ENCODE measurements around the gene MRPL43.

Gene MRPL43

DNA sequence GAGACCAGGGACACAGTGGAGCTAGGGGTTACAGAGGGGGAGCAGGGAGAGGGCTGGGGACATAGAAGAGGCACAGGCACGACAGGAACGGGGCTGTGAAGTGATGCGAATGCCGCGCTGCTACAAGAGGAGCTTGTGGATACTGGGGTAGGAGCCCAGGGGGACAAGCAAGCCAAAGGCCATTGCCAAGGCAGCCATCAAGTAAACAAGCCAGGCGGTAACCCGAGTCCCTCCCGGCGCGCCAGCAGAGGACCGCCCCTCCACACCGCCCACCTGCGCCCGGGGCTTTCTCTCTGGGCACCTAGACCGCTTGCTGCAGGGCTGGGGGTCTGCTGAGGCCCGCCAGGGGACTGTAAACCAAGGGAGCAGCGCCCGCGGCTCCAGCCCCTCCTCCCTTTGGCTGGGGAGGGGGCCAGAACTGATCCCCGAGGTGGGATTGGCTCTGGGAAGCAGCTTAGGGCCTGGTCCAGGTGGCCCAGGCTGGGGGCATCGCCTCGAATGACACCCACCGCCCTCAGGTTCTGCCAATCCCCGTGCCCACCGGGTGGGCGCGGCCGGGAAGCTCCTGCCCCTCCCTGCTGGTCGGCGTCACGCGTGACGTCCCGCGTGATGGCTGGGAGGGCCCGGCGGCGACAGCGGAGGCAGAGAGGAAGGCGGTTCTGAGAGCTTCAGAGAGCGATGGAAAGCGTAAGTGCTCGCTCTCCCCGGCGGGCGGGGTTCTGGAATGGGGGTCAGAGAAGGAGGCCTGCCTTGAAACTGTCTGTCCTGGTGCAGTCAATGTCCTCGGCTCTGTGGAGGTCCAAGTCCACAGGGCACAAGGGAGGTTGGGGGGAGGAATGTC, 44.7 kb upstream of the MRPL43 start:
- TF ChIP-seq, protein P1, sequence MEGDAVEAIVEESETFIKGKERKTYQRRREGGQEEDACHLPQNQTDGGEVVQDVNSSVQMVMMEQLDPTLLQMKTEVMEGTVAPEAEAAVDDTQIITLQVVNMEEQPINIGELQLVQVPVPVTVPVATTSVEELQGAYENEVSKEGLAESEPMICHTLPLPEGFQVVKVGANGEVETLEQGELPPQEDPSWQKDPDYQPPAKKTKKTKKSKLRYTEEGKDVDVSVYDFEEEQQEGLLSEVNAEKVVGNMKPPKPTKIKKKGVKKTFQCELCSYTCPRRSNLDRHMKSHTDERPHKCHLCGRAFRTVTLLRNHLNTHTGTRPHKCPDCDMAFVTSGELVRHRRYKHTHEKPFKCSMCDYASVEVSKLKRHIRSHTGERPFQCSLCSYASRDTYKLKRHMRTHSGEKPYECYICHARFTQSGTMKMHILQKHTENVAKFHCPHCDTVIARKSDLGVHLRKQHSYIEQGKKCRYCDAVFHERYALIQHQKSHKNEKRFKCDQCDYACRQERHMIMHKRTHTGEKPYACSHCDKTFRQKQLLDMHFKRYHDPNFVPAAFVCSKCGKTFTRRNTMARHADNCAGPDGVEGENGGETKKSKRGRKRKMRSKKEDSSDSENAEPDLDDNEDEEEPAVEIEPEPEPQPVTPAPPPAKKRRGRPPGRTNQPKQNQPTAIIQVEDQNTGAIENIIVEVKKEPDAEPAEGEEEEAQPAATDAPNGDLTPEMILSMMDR (IDR thresholded peaks at IDR 0.05; ENCODE audit: low read depth, low read length): no peak
- peak overlapping the region; percentile 95 for H3K4me3 ChIP-seq (ENCODE audit: low read depth, low read length)

DNA sequence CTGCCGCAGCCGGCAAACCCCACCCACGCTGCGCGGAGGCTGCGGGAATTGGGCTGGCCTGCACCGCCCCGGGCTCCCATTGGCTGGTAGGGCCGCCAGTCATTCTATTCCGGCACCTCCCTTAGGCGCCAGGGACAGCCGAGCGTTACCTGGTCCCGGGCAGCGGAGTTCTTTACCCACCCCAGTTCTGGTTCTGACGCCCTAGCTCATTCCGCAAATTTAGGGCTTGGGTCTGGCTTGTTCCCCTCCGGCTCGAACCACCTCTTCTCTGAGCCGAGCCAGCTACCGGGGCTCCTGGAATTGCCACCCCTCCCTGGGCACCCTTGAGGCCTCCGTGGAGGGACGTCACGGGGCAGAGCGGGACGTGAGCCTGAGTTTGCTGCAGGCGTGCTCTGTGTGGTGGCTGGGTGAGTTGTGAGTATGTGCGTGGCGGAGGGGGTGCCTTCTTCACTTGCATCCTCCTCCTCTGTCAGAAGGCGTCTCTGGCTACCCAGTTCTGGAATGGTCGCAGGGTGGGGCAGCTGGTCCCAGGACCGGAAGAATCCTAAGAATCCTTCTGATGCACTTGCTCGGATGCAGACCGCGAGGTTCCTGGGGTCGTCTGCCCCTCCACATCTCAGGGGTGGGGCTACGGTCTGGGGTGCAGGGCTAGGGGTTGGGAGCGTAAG, 44.0 kb upstream of the MRPL43 start, which contains the start of the genes PDZD7 and SFXN3:
PDZD7 (minus strand) TSS at position 2 of the 668 bp plus-strand sequence. CDS start 910 bp downstream, outside the sequence.
SFXN3 (plus strand) TSS at position 107 of the 668 bp plus-strand sequence. CDS start 3,461 bp downstream, outside the sequence.
- H3K4me3 ChIP-seq (ENCODE audit: low read depth, low read length): peak within 1 kb of the TSS; percentile 95
- TF ChIP-seq, protein P1 (IDR thresholded peaks at IDR 0.05; ENCODE audit: low read depth, low read length): no peak

DNA sequence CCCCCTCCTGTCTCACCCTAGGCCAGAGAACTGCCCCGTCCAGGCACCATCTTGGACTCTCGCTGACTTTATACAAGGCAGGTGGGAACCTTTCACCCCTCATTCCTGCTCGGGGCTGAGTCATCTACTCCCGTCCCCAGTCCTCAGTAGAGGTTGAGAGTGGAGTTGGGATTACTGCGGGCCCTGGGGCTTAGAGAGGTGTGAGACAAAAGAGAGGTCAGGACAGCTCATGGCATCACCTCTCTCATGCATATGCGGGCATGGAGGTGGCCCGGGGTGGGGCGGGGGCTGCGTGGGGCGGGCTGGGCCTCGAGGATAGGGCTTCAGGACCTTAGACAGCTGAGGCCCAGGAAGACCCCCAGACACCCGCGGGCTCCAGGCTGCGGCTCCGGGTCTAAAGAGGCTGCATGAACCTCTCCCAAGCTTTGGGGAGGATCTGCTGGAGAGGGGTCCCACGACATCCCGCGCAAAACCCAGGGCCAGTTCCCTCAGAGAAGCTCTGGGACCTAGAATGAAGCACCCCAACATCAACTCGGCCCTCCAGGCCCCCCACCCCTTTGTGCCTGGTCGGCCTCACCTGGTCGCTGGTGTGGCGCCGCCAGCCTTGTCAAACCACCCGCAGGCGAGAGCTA, 43.3 kb upstream of the MRPL43 start:
- peak overlapping the region; percentile 95 for H3K4me3 ChIP-seq (ENCODE audit: low read depth, low read length)

DNA sequence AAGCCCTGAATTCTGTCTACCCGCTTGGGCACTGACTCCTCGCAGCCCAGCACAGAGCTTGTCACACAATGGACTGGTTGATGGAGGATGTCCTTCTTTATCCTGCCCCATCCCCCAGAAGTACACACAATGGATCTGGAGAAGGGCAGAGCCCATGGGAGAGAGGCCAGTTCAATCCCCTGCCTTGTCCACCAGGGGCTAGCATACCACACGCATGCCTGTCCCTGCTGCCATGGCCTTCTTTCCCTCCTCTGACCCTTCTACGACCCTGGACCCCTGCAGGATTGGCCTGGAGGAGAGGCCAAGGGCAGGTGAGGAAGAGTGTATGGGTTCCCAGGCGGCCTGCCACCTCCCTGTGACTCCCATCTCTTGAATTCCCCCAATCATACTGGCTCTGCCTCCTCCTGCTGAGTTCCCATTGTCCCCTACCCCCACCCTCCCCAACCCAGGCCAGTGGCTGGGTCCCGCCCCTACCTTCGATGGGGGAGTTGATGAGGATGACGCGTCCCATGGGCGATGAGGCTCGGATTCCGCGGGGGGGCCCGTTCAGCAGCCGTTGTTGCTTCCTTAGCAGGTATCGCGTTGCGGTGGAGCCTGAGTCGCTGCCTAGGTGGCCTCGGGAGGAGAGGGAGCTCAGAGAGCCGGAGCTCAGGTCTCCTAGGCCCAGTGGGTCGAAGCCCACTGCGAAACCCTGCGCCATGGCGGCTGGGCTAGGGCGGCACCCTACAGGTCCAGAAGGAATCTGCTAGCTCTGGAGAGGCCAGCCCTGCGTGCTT, 42.4 kb upstream of the MRPL43 start:
- no peak overlapping the region for H3K4me3 ChIP-seq (ENCODE audit: low read depth, low read length)

More for the DNA sequence above, 43.3 kb upstream of the MRPL43 start:
- TF ChIP-seq, protein P1 (IDR thresholded peaks at IDR 0.05; ENCODE audit: low read depth, low read length): no peak

DNA sequence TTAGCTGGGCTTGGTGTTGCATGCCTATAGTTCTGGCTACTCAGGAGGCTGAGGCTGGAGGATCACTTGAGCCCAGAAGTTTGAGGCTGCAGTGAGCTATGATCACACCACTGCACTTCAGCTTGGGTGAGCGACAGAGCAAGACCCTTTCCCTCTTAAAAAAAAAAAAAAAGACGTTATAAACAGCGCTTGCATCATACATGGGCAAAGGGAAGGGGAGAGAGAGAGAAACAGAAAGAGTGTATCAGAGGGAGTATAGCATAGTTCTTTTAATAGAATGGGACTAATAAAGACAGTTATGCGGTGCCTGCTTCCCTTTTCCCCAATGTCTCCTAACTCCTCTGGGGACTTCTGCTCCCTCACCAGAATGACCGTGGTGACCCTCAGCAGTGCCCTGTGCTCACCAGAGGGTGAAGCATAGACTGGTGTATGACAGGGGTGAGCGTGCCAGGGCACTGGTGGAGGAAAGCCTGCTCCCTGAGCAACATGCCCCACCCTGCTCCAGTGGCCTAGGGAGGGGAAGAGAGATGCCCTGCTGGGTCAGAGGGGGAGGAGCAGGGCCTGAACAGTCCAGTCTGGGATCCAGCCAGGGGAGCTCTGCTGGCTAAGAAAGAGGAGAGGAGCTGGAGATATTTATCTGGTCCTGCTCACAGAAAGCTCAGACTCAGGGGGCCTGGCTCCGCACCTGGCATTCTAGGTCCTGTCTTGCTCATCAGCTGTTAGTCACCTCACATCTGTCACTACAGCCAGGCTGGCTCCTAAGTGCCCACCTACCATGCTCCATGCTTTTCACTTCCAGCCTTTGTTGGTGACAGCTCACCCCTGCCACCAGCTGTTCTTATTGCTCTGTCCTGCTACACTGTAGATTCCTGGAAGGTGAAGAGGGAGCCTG, 41.4 kb upstream of the MRPL43 start:
- TF ChIP-seq, protein P1 (IDR thresholded peaks at IDR 0.05; ENCODE audit: low read depth, low read length): no peak

More for the DNA sequence above, 42.4 kb upstream of the MRPL43 start:
- TF ChIP-seq, protein P1 (IDR thresholded peaks at IDR 0.05; ENCODE audit: low read depth, low read length): no peak

More for the DNA sequence above, 41.4 kb upstream of the MRPL43 start:
- H3K4me3 ChIP-seq (ENCODE audit: low read depth, low read length): no peak overlapping the region

Measured in WI38 (cell line).